ENCODE results near the gene ABCF2. TPM values are rescaled to one million over a fixed set of nuclear protein-coding genes. Genes with fewer than 3 reads are reported as not detected.
A peak's percentile ranks its signal among the peaks of the same experiment; 100 is the strongest.

Gene ABCF2
- total RNA-seq, 1 donor from 2014 or later = 30.5 TPM

DNA sequence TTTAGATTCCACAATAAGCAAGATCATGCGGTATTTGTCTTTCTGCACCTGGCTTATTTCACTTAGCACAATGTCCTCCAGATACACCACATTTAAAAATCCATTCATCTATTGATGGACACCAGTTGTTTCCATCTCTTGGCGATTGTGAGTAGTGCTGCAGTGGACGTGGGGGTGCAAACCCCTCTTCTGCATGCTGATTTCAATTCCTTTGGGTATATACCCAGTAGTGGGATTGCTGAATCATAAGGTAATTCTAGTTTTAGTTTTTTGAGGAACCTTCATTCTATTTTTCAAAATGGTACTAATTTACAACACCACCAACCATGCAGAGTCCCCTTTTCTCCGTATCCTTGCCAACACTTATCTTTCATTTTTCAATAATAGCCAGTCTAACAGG lies 38.0 kb downstream of the ABCF2 start:
- Histone ChIP-seq H3K9me3 (replicated peaks) (no peaks in the 10 kb centered on the region), H3K36me3 (no peaks in the 10 kb centered on the region), H3K27me3 (ENCODE audit: low read depth) (peaks cover 11% of the 10 kb centered on the region), H3K27ac (replicated peaks) (no peak overlapping the region), H3K4me1 (peaks cover 15% of the 10 kb centered on the region), H3K4me3 (no peak overlapping the region)
- no peak for DNase-seq
- TF ChIP-seq, protein P1, sequence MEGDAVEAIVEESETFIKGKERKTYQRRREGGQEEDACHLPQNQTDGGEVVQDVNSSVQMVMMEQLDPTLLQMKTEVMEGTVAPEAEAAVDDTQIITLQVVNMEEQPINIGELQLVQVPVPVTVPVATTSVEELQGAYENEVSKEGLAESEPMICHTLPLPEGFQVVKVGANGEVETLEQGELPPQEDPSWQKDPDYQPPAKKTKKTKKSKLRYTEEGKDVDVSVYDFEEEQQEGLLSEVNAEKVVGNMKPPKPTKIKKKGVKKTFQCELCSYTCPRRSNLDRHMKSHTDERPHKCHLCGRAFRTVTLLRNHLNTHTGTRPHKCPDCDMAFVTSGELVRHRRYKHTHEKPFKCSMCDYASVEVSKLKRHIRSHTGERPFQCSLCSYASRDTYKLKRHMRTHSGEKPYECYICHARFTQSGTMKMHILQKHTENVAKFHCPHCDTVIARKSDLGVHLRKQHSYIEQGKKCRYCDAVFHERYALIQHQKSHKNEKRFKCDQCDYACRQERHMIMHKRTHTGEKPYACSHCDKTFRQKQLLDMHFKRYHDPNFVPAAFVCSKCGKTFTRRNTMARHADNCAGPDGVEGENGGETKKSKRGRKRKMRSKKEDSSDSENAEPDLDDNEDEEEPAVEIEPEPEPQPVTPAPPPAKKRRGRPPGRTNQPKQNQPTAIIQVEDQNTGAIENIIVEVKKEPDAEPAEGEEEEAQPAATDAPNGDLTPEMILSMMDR (IDR thresholded peaks at IDR 0.05; ENCODE audit: borderline replicate concordance) = no peak
- intact Hi-C loops (cut with micrococcal nuclease) = no loop called here

- TF ChIP-seq, protein P1 (IDR thresholded peaks at IDR 0.05; ENCODE audit: borderline replicate concordance) = no peak
- peaks cover 11% of the 10 kb centered on the region for H3K27me3 ChIP-seq (ENCODE audit: low read depth)
- H3K4me3 ChIP-seq = peak overlapping the region; percentile 69
- no peak for DNase-seq
- H3K4me1 ChIP-seq = peaks cover 21% of the 10 kb centered on the region
- peak overlapping the region; percentile 96 for H3K27ac ChIP-seq (replicated peaks)
- no peaks in the 10 kb centered on the region for H3K9me3 ChIP-seq (replicated peaks)
- intact Hi-C loops (cut with micrococcal nuclease) = no loop called here
- H3K36me3 ChIP-seq = peaks cover 3% of the 10 kb centered on the region
Measured at GRCh38 chr7:151188252-151188542, 38.8 kb downstream of the ABCF2 start.

DNA sequence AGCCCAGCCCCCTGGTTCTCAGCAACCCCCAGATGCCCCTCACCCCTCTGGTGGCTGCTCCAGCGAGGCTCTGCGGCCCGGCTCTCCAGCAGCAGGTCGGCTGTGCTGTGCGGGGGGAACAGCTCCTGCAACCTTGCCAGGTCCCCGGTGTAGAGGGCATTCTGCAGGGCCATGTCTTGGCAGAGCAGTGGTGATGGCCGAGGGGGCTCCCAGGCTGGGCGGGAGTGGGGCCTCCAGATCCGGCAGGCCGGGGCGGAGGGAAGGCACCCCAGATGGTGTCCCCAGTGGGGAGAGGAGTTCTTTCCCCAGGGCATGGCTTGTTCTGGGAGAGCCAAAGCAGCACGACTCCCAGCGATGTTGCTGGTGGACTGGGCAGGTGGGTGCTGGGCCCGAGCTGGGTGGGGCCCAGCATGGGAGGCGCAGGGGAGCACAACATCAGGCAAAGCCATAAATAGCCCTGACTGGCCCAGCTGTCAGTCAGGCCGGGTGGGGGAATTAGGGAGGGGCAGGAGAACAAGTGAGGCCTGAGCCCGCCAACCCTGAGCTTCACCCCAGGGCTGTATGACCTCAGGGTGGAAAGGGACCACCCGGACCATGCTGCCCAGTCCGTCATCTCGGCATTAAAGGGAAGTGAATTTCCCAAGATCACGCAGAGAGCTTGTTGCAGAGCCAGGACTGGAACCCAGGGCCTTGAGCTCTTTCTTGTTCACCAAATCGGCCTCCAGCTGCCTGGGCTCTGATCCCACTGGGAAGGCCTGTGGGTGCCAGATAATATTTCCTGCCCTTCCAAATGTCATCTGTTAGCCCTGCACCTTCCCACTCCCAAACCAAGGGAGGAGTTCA lies 39.4 kb downstream of the ABCF2 start:
- intact Hi-C loops (cut with micrococcal nuclease) = no loop called here
- DNase-seq = peak; percentile 62
- Histone ChIP-seq H3K27me3 (ENCODE audit: low read depth) (peaks cover 11% of the 10 kb centered on the region), H3K4me1 (peaks cover 26% of the 10 kb centered on the region), H3K27ac (replicated peaks) (peak overlapping the region; percentile 96), H3K4me3 (peak overlapping the region; percentile 69), H3K9me3 (replicated peaks) (no peaks in the 10 kb centered on the region), H3K36me3 (peaks cover 3% of the 10 kb centered on the region)
- TF ChIP-seq, protein P1 (IDR thresholded peaks at IDR 0.05; ENCODE audit: borderline replicate concordance) = no peak

DNA sequence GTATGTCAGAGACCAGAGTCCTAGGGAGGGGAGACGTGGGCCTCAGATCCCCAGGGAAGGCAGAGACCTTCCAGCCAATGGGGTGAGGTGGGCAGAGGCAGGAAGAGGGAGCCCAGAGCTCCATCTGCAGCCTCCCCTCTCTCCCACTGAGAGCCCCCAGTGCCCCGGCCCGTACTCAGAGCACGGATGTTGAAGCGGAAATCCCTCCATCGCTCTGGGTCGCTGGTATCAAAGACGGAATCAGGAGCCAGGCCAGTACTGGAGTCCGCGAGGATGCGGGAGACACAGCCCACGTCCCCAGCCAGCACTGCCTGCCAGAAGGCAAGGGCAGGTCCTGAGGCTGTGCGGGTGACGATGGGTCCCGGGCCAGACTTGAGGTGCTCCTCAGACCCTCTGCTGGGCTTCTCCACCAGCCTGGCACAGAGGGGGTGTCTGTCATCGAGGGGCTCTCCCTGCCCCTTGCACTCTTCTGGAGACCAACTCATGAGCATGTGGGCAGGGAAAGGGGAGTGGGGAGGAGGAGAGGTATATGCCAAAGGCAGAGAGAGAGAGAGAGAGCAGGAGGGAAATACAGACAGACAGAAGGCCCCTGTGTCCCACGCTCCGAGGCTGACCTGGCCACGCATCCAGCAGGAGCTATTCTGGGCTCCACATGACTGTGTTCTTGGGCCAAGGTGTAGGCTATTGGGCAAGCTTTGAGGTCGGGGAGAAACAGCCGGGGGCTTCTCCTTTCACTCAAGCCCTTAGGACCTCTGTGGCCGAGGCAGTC lies 40.2 kb downstream of the ABCF2 start, which contains the start of gene ASB10:
Gene ASB10, minus strand, starts transcription at position 611 of the 769 bp plus-strand sequence. Its CDS starts 120 bp downstream, at position 491.
- H3K4me3 ChIP-seq = peak within 1 kb of the TSS; percentile 69
- no peaks in the 10 kb centered on the region for H3K9me3 ChIP-seq (replicated peaks)
- peaks cover 11% of the 10 kb centered on the region for H3K27me3 ChIP-seq (ENCODE audit: low read depth)
- peaks cover 3% of the 10 kb centered on the region for H3K36me3 ChIP-seq
- DNase-seq = peak; percentile 55
- TF ChIP-seq, protein P1 (IDR thresholded peaks at IDR 0.05; ENCODE audit: borderline replicate concordance) = no peak
- H3K4me1 ChIP-seq = peaks cover 31% of the 10 kb centered on the region
- peak within 1 kb of the TSS; percentile 96 for H3K27ac ChIP-seq (replicated peaks)
- intact Hi-C loops (cut with micrococcal nuclease) = no loop called here

DNA sequence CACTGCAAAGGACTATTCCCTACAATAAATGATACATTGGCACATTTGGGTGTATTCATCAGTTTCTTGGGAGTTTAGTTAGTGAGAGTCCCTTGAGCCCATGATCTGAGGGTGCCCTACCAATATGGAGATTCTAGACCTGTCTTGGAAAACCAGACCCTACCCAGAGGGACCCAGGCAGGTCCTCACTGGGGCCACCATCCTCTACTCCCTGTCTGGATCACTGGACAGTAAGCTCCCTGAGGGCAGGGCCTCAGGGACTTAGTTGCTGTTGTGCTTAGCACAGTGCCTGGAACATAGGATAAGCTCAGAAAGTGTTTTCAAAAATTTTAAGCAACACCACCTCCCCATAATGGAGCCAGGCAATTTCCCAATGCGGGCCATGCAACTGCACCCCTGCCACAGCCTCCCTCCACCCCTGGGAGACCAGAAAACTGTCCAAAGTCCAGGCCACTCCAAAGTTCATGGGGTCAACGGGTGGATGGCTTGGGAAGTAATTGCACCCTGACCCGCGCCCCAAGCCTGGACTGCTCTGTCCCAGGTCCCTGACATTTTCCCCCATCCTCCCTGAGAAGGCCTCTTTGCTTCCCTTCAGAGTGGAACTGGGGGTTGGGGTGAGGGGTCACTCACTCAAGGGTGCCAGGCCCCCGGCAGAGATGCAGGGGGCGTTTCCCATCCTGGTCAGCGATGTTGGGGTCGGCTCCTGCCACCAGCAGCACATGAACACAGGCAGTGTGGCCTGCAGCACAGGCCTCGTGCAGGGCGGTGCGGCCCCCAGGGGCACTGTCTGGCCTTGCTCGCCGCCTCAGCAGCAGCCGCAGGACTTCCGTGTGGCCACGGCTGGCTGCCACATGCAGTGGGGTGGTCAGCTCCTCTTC lies 41.0 kb downstream of the ABCF2 start:
- H3K4me1 ChIP-seq = peaks cover 31% of the 10 kb centered on the region
- peaks cover 13% of the 10 kb centered on the region for H3K27me3 ChIP-seq (ENCODE audit: low read depth)
- peaks cover 5% of the 10 kb centered on the region for H3K36me3 ChIP-seq
- peak overlapping the region; percentile 96 for H3K27ac ChIP-seq (replicated peaks)
- H3K4me3 ChIP-seq = peak overlapping the region; percentile 69
- TF ChIP-seq, protein P1 (IDR thresholded peaks at IDR 0.05; ENCODE audit: borderline replicate concordance) = peak; percentile 15
- DNase-seq = no peak
- no peaks in the 10 kb centered on the region for H3K9me3 ChIP-seq (replicated peaks)
- intact Hi-C loops (cut with micrococcal nuclease) = no loop called here

Measured in left ventricle myocardium inferior (tissue), 1 donor.